Measurements from ENCODE around the gene CA6. TPM values are rescaled to one million over a fixed set of nuclear protein-coding genes. Genes with fewer than 3 reads are reported as not detected.
"Not testable (repeated sequence)": the region's sequence is repeated elsewhere in the genome, so short reads cannot be mapped to it uniquely, and the experiment has no call there.

The CA6 gene
- polyA plus RNA-seq, 1 donor (not counting 4 experiments of a cell fraction or from before 2014, with no cell fraction given): not detected

GRCh38 chr1:9019896-9020295 is 74.2 kb downstream of the CA6 start:
- Histone ChIP-seq H3K4me2 (ENCODE audit: control insufficient read depth, extremely low read depth, insufficient read depth, low read depth, low read length) (no peak overlapping the region), H3K4me1 (ENCODE audit: control insufficient read depth, extremely low read depth, insufficient read depth, low read length) (no peaks in the 10 kb centered on the region), H3K9ac (ENCODE audit: control insufficient read depth, extremely low read depth, insufficient read depth, low read length) (no peak overlapping the region), H3K79me2 (ENCODE audit: control insufficient read depth, insufficient read depth, low read length) (no peaks in the 10 kb centered on the region), H3K27me3 (ENCODE audit: control insufficient read depth, extremely low read depth, insufficient read depth, low read length) (no peaks in the 10 kb centered on the region), H3K9me1 (ENCODE audit: control insufficient read depth, extremely low read depth, insufficient read depth, low read length) (no peaks in the 10 kb centered on the region), H3K27ac (ENCODE audit: control insufficient read depth, insufficient read depth, low read length) (no peak overlapping the region), H2AFZ (ENCODE audit: control insufficient read depth, low read length) (no peak overlapping the region), H3K36me3 (ENCODE audit: control insufficient read depth in 2 of 2, extremely low read depth in 1 of 2, insufficient read depth in 2 of 2, low read length in 2 of 2) (no peaks in the 10 kb centered on the region), H4K20me1 (ENCODE audit: control insufficient read depth, extremely low read depth, insufficient read depth, low read length) (no peaks in the 10 kb centered on the region), H3K4me3 (ENCODE audit: control insufficient read depth in 2 of 3, extremely low read depth in 1 of 3, insufficient read depth in 2 of 3, low read depth in 1 of 3, low read length in 3 of 3) (no peak overlapping the region), H3K9me3 (ENCODE audit: control insufficient read depth, low read depth, low read length) (no peaks in the 10 kb centered on the region)
- TF ChIP-seq EZH2 (IDR thresholded peaks at IDR 0.05; ENCODE audit: low read length) (no peak), CTCF (optimal IDR thresholded peaks at IDR 0.05 in 1 of 3, IDR thresholded peaks at IDR 0.05 in 1 of 3, conservative IDR thresholded peaks at IDR 0.05 in 1 of 3; ENCODE audit: extremely low read depth in 1 of 3, insufficient read depth in 2 of 3, low read length in 3 of 3) (no peak)
- no peak for FAIRE-seq
- DNase-seq (ENCODE audit: low read depth, low spot score): no peak
- dilution Hi-C loops (cut with MboI; ENCODE audit: extremely low pct_ligation_motif_present, low sequenced_read_pairs): no loop called here

- no peaks in the 10 kb centered on the region for H3K9me1 ChIP-seq (ENCODE audit: control insufficient read depth, extremely low read depth, insufficient read depth, low read length)
- no peaks in the 10 kb centered on the region for H3K4me1 ChIP-seq (ENCODE audit: control insufficient read depth, extremely low read depth, insufficient read depth, low read length)
- H3K4me2 ChIP-seq (ENCODE audit: control insufficient read depth, extremely low read depth, insufficient read depth, low read depth, low read length): no peak overlapping the region
- H2AFZ ChIP-seq (ENCODE audit: control insufficient read depth, low read length): no peak overlapping the region
- no peak for TF ChIP-seq CTCF (optimal IDR thresholded peaks at IDR 0.05 in 1 of 3, IDR thresholded peaks at IDR 0.05 in 1 of 3, conservative IDR thresholded peaks at IDR 0.05 in 1 of 3; ENCODE audit: extremely low read depth in 1 of 3, insufficient read depth in 2 of 3, low read length in 3 of 3)
- TF ChIP-seq EZH2 (IDR thresholded peaks at IDR 0.05; ENCODE audit: low read length): no peak
- H3K79me2 ChIP-seq (ENCODE audit: control insufficient read depth, insufficient read depth, low read length): no peaks in the 10 kb centered on the region
- H3K27me3 ChIP-seq (ENCODE audit: control insufficient read depth, extremely low read depth, insufficient read depth, low read length): no peaks in the 10 kb centered on the region
- no peak overlapping the region for H3K4me3 ChIP-seq (ENCODE audit: control insufficient read depth in 2 of 3, extremely low read depth in 1 of 3, insufficient read depth in 2 of 3, low read depth in 1 of 3, low read length in 3 of 3)
- no peaks in the 10 kb centered on the region for H3K36me3 ChIP-seq (ENCODE audit: control insufficient read depth in 2 of 2, extremely low read depth in 1 of 2, insufficient read depth in 2 of 2, low read length in 2 of 2)
- no peak for FAIRE-seq
- no peaks in the 10 kb centered on the region for H3K9me3 ChIP-seq (ENCODE audit: control insufficient read depth, low read depth, low read length)
- no peak for DNase-seq (ENCODE audit: low read depth, low spot score)
- no peaks in the 10 kb centered on the region for H4K20me1 ChIP-seq (ENCODE audit: control insufficient read depth, extremely low read depth, insufficient read depth, low read length)
- no peak overlapping the region for H3K27ac ChIP-seq (ENCODE audit: control insufficient read depth, insufficient read depth, low read length)
- dilution Hi-C loops (cut with MboI; ENCODE audit: extremely low pct_ligation_motif_present, low sequenced_read_pairs): no loop called here
- no peak overlapping the region for H3K9ac ChIP-seq (ENCODE audit: control insufficient read depth, extremely low read depth, insufficient read depth, low read length)
Measured at GRCh38 chr1:9020305-9020704, 74.6 kb downstream of the CA6 start.

GRCh38 chr1:9022026-9022738 is 76.5 kb downstream of the CA6 start:
- FAIRE-seq; H3K27ac ChIP-seq (ENCODE audit: control insufficient read depth, insufficient read depth, low read length); H3K79me2 ChIP-seq (ENCODE audit: control insufficient read depth, insufficient read depth, low read length); H4K20me1 ChIP-seq (ENCODE audit: control insufficient read depth, extremely low read depth, insufficient read depth, low read length); H2AFZ ChIP-seq (ENCODE audit: control insufficient read depth, low read length); DNase-seq (ENCODE audit: low read depth, low spot score); H3K36me3 ChIP-seq (ENCODE audit: control insufficient read depth in 2 of 2, extremely low read depth in 1 of 2, insufficient read depth in 2 of 2, low read length in 2 of 2); H3K27me3 ChIP-seq (ENCODE audit: control insufficient read depth, extremely low read depth, insufficient read depth, low read length); H3K4me2 ChIP-seq (ENCODE audit: control insufficient read depth, extremely low read depth, insufficient read depth, low read depth, low read length); H3K9me1 ChIP-seq (ENCODE audit: control insufficient read depth, extremely low read depth, insufficient read depth, low read length); dilution Hi-C loops (cut with MboI; ENCODE audit: extremely low pct_ligation_motif_present, low sequenced_read_pairs); H3K4me3 ChIP-seq (ENCODE audit: control insufficient read depth in 2 of 3, extremely low read depth in 1 of 3, insufficient read depth in 2 of 3, low read depth in 1 of 3, low read length in 3 of 3); H3K9me3 ChIP-seq (ENCODE audit: control insufficient read depth, low read depth, low read length); H3K9ac ChIP-seq (ENCODE audit: control insufficient read depth, extremely low read depth, insufficient read depth, low read length); H3K4me1 ChIP-seq (ENCODE audit: control insufficient read depth, extremely low read depth, insufficient read depth, low read length): not testable (repeated sequence)

Data from keratinocyte (primary cell).